Esophagus muscularis mucosa (tissue), 4 donors: ENCODE data around the gene KYAT1. TPM values are rescaled to one million over a fixed set of nuclear protein-coding genes. Genes with fewer than 3 reads are reported as not detected.

Experiments used
- DNase-seq: peaks from one replicate; pipeline ENCODE4 v3.0.0-alpha.2; 2017; ENCODE audit errors: extremely low spot score
- H3K27ac ChIP-seq, 4 donors: fragments of 200-600 bp; sonication (generic); replicated peaks in 1 of 4; 1 replicate in 3 of 4; 2 replicates in 1 of 4; pipeline ENCODE4 v1.5.1; 2016 to 2019; ENCODE audit warnings: mild to moderate bottlenecking in 1 of 4
- H3K27me3 ChIP-seq, 4 donors: fragments of 200-600 bp; sonication (generic); one replicate each; pipeline versions ENCODE4 v1.5.1 to v1.6.0; 2016 to 2019
- H3K36me3 ChIP-seq, 4 donors: fragments of 200-600 bp; sonication (generic); one replicate each; pipeline ENCODE4 v1.5.1; 2016 to 2019
- H3K4me1 ChIP-seq, 4 donors: fragments of 200-600 bp; sonication (generic); one replicate each; pipeline ENCODE4 v1.5.1; 2016 to 2019
- H3K4me3 ChIP-seq, 4 donors: fragments of 200-600 bp; sonication (generic); 1 replicate in 2 of 4; 2 replicates in 2 of 4; pipeline ENCODE4 v1.5.1; 2016 to 2019; ENCODE audit warnings: mild to moderate bottlenecking in 4 of 4, moderate library complexity in 1 of 4
- H3K9me3 ChIP-seq, 4 donors: fragments of 200-600 bp; sonication (generic); 1 replicate in 3 of 4; 2 replicates in 1 of 4; pipeline ENCODE4 v1.5.1; 2016 to 2019
- EP300 ChIP-seq: sonication (generic); formaldehyde crosslinking; IDR thresholded peaks from one replicate; pipeline ENCODE4 v1.6.1; 2017; ENCODE audit warnings: antibody characterized with exemption
- POLR2A ChIP-seq: fragments of 450-650 bp; IDR thresholded peaks from one replicate; pipeline ENCODE4 v1.6.1; 2017; ENCODE audit warnings: antibody characterized with exemption, moderate library complexity, mild to moderate bottlenecking, low read depth
- POLR2AphosphoS5 ChIP-seq, 2 donors: sonication (generic); formaldehyde crosslinking; IDR thresholded peaks; one replicate each; pipeline ENCODE4 v1.6.1; 2017; ENCODE audit warnings: antibody characterized with exemption in 2 of 2
- WGBS: methylation state at CpG from one replicate; pipeline ENCODE4 v1.1.5; 2018; 5-methylcytosine and 5-hydroxymethylcytosine counted together
- intact Hi-C: fragments of 100-400 bp; cut with DNase I; formaldehyde crosslinking; loops from one replicate; pipeline ENCODE4 v1.15.1; 2023
- total RNA-seq, 4 donors: library from RNA; depleted of rRNA; stranded (reverse); fragments of >200 nt; gene quantifications; one replicate each; pipeline versions ENCODE4 v1.1.0 to v1.2.1, GENCODE V29; 2016
- TF ChIP-seq, protein P1 (sequence below), 3 experiments: fragments of 200-600 bp in 2 of 3; fragments of 450-650 bp in 1 of 3; sonication (generic) in 2 of 3; IDR thresholded peaks; one replicate each; pipeline ENCODE4 v1.5.1; 2017 to 2019; ENCODE audit warnings: antibody characterized with exemption in 3 of 3, mild to moderate bottlenecking in 2 of 3, moderate library complexity in 1 of 3

The KYAT1 gene
- total RNA-seq, 4 donors from 2014 or later = 4.3 to 8.4 (median 6.2) TPM

- no peak overlapping the region for H3K4me3 ChIP-seq
- no peak for DNase-seq
- 61% methylated on average over 4 of the region's 4 CpGs for WGBS
- no peak overlapping the region for H3K27ac ChIP-seq
- H3K36me3 ChIP-seq = peaks cover 7 to 84% (median 63%) of the 10 kb centered on the region in 4 donors
- TF ChIP-seq, protein P1, sequence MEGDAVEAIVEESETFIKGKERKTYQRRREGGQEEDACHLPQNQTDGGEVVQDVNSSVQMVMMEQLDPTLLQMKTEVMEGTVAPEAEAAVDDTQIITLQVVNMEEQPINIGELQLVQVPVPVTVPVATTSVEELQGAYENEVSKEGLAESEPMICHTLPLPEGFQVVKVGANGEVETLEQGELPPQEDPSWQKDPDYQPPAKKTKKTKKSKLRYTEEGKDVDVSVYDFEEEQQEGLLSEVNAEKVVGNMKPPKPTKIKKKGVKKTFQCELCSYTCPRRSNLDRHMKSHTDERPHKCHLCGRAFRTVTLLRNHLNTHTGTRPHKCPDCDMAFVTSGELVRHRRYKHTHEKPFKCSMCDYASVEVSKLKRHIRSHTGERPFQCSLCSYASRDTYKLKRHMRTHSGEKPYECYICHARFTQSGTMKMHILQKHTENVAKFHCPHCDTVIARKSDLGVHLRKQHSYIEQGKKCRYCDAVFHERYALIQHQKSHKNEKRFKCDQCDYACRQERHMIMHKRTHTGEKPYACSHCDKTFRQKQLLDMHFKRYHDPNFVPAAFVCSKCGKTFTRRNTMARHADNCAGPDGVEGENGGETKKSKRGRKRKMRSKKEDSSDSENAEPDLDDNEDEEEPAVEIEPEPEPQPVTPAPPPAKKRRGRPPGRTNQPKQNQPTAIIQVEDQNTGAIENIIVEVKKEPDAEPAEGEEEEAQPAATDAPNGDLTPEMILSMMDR (IDR thresholded peaks at IDR 0.05) = no peak
- TF ChIP-seq POLR2AphosphoS5 (IDR thresholded peaks at IDR 0.05) (no peak), EP300 (no peak), POLR2A (no peak)
- no peaks in the 10 kb centered on the region for H3K9me3 ChIP-seq
- H3K4me1 ChIP-seq = peaks cover 53 to 63% (median 58%) of the 10 kb centered on the region in 4 donors
- no peaks in the 10 kb centered on the region for H3K27me3 ChIP-seq
- intact Hi-C loops = no loop called here
Observed at GRCh38 chr9:128895556-128895955, 13.8 kb upstream of the KYAT1 start.

DNA sequence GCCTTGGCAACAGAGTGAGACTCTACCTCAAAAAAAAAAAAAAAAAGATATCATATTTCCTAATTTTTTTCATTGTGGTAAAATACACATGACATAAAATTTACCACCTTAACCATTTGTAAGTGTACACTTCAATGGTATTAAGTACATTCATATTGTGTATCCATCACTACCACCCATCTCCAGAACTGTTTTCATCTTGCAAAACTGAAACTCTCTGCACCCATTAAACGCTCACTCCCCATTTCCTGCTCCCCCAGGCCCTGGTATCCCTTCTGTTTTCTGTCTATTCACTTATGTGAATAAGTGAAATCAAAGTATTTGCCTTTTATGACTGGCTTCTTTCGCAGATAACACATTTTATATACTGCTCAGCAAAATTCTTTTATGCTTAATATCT is 13.0 kb upstream of the KYAT1 start:
- peaks cover 46 to 67% (median 58%) of the 10 kb centered on the region in 4 donors for H3K4me1 ChIP-seq
- H3K27ac ChIP-seq = no peak overlapping the region
- TF ChIP-seq POLR2AphosphoS5 (IDR thresholded peaks at IDR 0.05) (no peak), EP300 (no peak), POLR2A (no peak)
- TF ChIP-seq, protein P1 (IDR thresholded peaks at IDR 0.05) = no peak
- no peak overlapping the region for H3K4me3 ChIP-seq
- H3K27me3 ChIP-seq = no peaks in the 10 kb centered on the region
- intact Hi-C loops = no loop called here
- H3K36me3 ChIP-seq = peaks cover 7 to 86% (median 66%) of the 10 kb centered on the region in 4 donors
- 82% methylated on average over 2 of the region's 2 CpGs for WGBS
- H3K9me3 ChIP-seq = no peaks in the 10 kb centered on the region
- DNase-seq = no peak

- DNase-seq = no peak
- H3K9me3 ChIP-seq = no peaks in the 10 kb centered on the region
- peak overlapping the region in 1 of 4 donors; percentile 37 for H3K4me3 ChIP-seq
- WGBS = 63% methylated on average over 8 of the region's 8 CpGs
- H3K27ac ChIP-seq = peak overlapping the region; percentile 80 to 88 (median 86)
- intact Hi-C loops = no loop called here
- TF ChIP-seq POLR2A (no peak), POLR2AphosphoS5 (IDR thresholded peaks at IDR 0.05) (no peak), EP300 (no peak)
- TF ChIP-seq, protein P1 (IDR thresholded peaks at IDR 0.05) = no peak
- peaks cover 7 to 86% (median 68%) of the 10 kb centered on the region in 4 donors for H3K36me3 ChIP-seq
- peaks cover 38 to 63% (median 55%) of the 10 kb centered on the region in 4 donors for H3K4me1 ChIP-seq
- H3K27me3 ChIP-seq = no peaks in the 10 kb centered on the region
Observed at GRCh38 chr9:128893354-128893753, 11.6 kb upstream of the KYAT1 start.

DNA sequence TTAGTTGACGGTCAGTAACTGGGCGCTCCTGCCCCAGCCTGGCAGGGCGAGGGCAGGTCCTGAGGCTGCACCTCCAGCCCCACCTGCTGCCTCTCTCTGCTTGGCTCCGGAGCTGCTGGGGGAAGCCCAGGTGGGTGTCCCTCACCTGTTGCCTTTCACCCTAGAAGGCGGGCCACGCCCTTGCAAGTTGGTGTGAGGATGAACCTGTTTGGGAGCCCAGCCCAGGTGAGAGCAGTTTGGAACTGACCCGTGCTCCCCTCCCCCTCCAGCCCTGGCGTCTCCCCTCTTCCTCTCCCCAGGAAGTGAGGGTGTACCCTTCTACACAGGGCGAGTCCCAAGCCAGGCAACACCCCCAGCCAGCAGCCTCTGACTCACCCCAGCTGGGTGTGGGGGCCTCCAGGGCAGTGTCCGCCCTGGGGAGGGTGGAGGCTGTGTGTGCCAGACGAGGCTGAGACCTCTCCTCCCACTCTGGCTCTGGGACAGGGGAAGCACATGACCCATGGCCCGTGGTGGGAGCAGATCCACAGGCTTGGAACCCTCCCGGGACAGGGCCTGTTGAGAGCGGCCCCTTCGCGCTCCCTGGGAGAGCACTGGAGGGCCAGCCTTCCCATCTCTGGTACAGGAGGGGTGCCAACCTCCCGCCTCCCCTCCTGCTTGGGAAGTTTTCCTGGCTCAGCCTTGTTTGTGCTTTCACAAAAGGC is 10.6 kb upstream of the KYAT1 start:
- H3K27me3 ChIP-seq = no peaks in the 10 kb centered on the region
- 35% methylated on average over 5 of the region's 17 CpGs for WGBS
- H3K27ac ChIP-seq = peak overlapping the region; percentile 80 to 88 (median 86)
- peak overlapping the region; percentile 31 to 52 (median 34) for H3K4me3 ChIP-seq
- intact Hi-C loops = no loop called here
- TF ChIP-seq, protein P1 (IDR thresholded peaks at IDR 0.05) = no peak
- TF ChIP-seq POLR2AphosphoS5 (IDR thresholded peaks at IDR 0.05) (peak; percentile 81 to 89), POLR2A (no peak)
- peaks cover 42 to 69% (median 61%) of the 10 kb centered on the region in 4 donors for H3K4me1 ChIP-seq
- H3K36me3 ChIP-seq = peaks cover 7 to 88% (median 69%) of the 10 kb centered on the region in 4 donors
- peak; percentile 96 for DNase-seq
- H3K9me3 ChIP-seq = no peaks in the 10 kb centered on the region
